Gastrocnemius medialis (tissue), 4 donors: Measurements from ENCODE around the gene CFLAR.

ENCODE experiments used
- POLR2A ChIP-seq, 2 donors: fragments of 450-650 bp; IDR thresholded peaks; one replicate each; pipeline ENCODE4 v1.6.1; 2017; ENCODE audit warnings: antibody characterized with exemption in 2 of 2, mild to moderate bottlenecking in 2 of 2, moderate library complexity in 2 of 2
- TF ChIP-seq, protein P1 (sequence below), 5 experiments: fragments of 450-650 bp in 3 of 5; fragments of 200-600 bp in 2 of 5; sonication (generic) in 2 of 5; IDR thresholded peaks in 4 of 5; conservative IDR thresholded peaks in 1 of 5; 1 replicate in 4 of 5; 2 replicates in 1 of 5; pipeline ENCODE4 v1.5.1; 2016 to 2019; ENCODE audit warnings: antibody characterized with exemption in 5 of 5, mild to moderate bottlenecking in 3 of 5, moderate library complexity in 3 of 5

DNA sequence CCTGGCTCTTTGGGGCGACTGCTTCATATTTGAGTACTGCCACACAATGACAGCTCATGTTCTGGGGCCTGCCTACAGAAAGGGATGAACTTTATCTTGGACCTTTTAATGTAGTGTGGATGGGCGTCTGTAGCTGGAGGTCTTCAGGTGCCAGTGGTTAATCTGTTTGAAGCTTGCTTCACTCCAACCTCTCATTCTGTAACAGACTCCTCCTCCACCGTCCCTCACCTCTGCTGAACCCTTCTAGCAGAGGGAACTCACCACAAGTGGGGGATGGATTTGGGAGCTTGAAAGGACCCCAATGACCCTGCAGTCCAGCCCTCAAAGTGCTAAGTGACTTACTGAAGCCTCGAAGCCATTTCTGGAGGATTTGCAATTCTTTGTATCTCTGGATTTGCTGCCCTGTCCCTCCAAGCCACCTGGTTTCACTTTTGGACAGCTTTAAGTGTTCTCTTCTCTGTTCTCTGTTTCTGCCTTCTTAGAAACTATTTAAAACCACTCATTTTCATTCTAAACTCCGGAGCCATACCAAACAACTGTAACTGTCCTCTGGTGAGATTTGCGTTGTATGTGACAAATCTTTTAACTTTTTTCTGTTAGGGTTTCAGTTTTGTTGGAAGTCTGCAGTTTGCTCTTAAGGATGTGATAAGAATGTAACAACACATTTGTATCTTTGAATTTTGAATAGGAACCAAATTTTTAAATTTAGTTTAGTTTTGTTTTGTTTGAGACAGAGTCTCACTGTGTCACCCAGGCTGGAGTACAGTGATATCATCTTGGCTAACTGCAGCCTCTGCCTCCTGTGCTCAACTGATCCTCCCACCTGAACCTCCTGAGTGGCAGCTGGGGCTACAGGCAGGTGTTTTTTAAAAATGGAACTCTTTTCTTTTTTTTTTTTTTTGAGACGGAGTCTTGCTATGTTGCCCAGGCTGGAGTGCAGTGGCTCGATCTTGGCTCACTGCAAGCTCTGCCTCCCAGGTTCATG, 107.4 kb downstream of the CFLAR start:
- TF ChIP-seq POLR2A (IDR thresholded peaks at IDR 0.05) = no peak
- TF ChIP-seq, protein P1, sequence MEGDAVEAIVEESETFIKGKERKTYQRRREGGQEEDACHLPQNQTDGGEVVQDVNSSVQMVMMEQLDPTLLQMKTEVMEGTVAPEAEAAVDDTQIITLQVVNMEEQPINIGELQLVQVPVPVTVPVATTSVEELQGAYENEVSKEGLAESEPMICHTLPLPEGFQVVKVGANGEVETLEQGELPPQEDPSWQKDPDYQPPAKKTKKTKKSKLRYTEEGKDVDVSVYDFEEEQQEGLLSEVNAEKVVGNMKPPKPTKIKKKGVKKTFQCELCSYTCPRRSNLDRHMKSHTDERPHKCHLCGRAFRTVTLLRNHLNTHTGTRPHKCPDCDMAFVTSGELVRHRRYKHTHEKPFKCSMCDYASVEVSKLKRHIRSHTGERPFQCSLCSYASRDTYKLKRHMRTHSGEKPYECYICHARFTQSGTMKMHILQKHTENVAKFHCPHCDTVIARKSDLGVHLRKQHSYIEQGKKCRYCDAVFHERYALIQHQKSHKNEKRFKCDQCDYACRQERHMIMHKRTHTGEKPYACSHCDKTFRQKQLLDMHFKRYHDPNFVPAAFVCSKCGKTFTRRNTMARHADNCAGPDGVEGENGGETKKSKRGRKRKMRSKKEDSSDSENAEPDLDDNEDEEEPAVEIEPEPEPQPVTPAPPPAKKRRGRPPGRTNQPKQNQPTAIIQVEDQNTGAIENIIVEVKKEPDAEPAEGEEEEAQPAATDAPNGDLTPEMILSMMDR (IDR thresholded peaks at IDR 0.05 in 4 of 5, conservative IDR thresholded peaks at IDR 0.05 in 1 of 5) = no peak
